KMS-11 (cell line): ENCODE measurements around the gene PRDM16.

Experiments
- H2AFZ ChIP-seq: fragments of 200-600 bp; sonication (generic); 2 replicates; pipeline ENCODE4 v1.6.1; 2016; ENCODE audit warnings: antibody characterized with exemption, mixed run types, low read depth
- H3K27ac ChIP-seq: fragments of 200-600 bp; sonication (generic); 2 replicates; pipeline ENCODE4 v1.6.1; 2016; ENCODE audit warnings: mild to moderate bottlenecking, mixed run types
- H3K27me3 ChIP-seq: fragments of 200-600 bp; sonication (generic); 2 replicates; pipeline ENCODE4 v1.6.1; 2017; ENCODE audit warnings: mild to moderate bottlenecking, low read depth, mixed run types, moderate library complexity; ENCODE audit not compliant: insufficient read depth
- H3K36me3 ChIP-seq: fragments of 200-600 bp; sonication (generic); 2 replicates; pipeline ENCODE4 v1.6.1; 2017; ENCODE audit warnings: mild to moderate bottlenecking, mixed run types; ENCODE audit not compliant: insufficient read depth
- H3K4me1 ChIP-seq: fragments of 200-600 bp; sonication (generic); 2 replicates; pipeline ENCODE4 v1.6.1; 2016; ENCODE audit warnings: mild to moderate bottlenecking, low read depth, mixed run types; ENCODE audit not compliant: poor library complexity, severe bottlenecking
- H3K4me2 ChIP-seq: fragments of 200-600 bp; sonication (generic); 2 replicates; pipeline ENCODE4 v1.7.0; 2016; ENCODE audit warnings: mild to moderate bottlenecking, mixed run types
- H3K4me3 ChIP-seq: fragments of 200-600 bp; sonication (generic); IDR thresholded peaks from 2 replicates; pipeline ENCODE4 v1.6.1; 2017; ENCODE audit warnings: low read depth, low read length, mixed read lengths; ENCODE audit not compliant: insufficient read depth
- H3K79me2 ChIP-seq: fragments of 200-600 bp; sonication (generic); 2 replicates; pipeline ENCODE4 v1.6.1; 2016; ENCODE audit warnings: low read depth, mixed run types; ENCODE audit not compliant: insufficient read depth
- H3K9ac ChIP-seq: fragments of 200-600 bp; sonication (generic); 2 replicates; pipeline ENCODE4 v1.6.1; 2016; ENCODE audit warnings: mild to moderate bottlenecking, mixed run types
- H4K20me1 ChIP-seq: fragments of 200-600 bp; sonication (generic); 2 replicates; pipeline ENCODE4 v1.6.1; 2016; ENCODE audit warnings: mild to moderate bottlenecking, mixed run types; ENCODE audit not compliant: insufficient read depth
- TF ChIP-seq, protein P1 (sequence below): fragments of 200-600 bp; sonication (generic); conservative IDR thresholded peaks from 2 replicates; pipeline ENCODE4 v1.6.1; 2017; ENCODE audit warnings: low read depth, mild to moderate bottlenecking, antibody characterized with exemption, low read length, moderate library complexity, mixed read lengths

PRDM16 gene

GRCh38 chr1:3463408-3463863 is 394.4 kb downstream of the PRDM16 start:
- Histone ChIP-seq H3K4me1 (no peaks in the 10 kb centered on the region), H3K36me3 (no peaks in the 10 kb centered on the region), H3K4me2 (no peak overlapping the region), H3K79me2 (no peaks in the 10 kb centered on the region), H4K20me1 (no peaks in the 10 kb centered on the region), H2AFZ (no peak overlapping the region), H3K27me3 (peaks cover 95% of the 10 kb centered on the region), H3K27ac (no peak overlapping the region), H3K4me3 (no peak overlapping the region), H3K9ac (no peak overlapping the region)
- TF ChIP-seq, protein P1, sequence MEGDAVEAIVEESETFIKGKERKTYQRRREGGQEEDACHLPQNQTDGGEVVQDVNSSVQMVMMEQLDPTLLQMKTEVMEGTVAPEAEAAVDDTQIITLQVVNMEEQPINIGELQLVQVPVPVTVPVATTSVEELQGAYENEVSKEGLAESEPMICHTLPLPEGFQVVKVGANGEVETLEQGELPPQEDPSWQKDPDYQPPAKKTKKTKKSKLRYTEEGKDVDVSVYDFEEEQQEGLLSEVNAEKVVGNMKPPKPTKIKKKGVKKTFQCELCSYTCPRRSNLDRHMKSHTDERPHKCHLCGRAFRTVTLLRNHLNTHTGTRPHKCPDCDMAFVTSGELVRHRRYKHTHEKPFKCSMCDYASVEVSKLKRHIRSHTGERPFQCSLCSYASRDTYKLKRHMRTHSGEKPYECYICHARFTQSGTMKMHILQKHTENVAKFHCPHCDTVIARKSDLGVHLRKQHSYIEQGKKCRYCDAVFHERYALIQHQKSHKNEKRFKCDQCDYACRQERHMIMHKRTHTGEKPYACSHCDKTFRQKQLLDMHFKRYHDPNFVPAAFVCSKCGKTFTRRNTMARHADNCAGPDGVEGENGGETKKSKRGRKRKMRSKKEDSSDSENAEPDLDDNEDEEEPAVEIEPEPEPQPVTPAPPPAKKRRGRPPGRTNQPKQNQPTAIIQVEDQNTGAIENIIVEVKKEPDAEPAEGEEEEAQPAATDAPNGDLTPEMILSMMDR = no peak

DNA sequence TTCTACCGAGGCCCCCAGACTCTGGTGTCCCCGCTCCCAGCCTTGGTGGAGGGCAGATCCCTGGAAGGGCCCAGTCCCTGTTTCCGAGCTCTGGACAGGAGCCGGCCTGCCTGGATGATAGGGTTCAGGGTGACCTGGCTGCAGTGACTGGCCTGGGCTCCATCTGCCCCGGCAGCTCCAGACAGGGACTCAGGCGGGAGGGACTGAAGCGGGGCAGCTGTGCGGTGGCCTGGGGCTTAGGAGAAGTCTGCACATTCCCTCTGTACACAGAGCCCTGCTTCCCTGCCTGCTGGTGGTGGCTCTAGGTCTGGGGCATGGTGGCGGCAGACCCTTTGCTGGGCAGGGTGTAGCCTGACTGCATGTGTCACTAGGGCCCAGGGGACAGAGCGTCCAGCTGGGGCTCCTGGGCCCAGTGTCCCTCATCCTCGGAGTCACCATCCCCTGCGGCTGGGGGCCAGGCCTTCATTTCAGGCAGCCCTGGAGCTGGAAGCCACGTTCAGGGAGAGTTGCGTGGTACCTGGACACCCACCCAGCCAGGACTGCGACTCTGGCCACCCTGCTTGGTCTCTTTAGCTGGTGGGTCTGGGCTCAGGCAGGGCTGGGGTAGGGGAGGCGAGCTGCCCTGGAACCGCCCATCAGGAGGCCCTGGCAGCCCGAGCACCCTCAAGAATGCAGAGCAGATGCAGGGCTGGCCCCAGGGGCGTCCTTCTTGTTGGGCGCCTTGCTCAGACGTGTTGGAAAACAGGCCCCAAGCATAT is 395.1 kb downstream of the PRDM16 start:
- Histone ChIP-seq H3K79me2 (no peaks in the 10 kb centered on the region), H3K4me1 (no peaks in the 10 kb centered on the region), H3K27me3 (peaks cover 95% of the 10 kb centered on the region), H2AFZ (no peak overlapping the region), H3K4me2 (no peak overlapping the region), H3K4me3 (no peak overlapping the region), H3K27ac (no peak overlapping the region), H4K20me1 (no peaks in the 10 kb centered on the region), H3K9ac (no peak overlapping the region), H3K36me3 (no peaks in the 10 kb centered on the region)
- TF ChIP-seq, protein P1 = no peak

- Histone ChIP-seq H4K20me1 (no peaks in the 10 kb centered on the region), H2AFZ (no peak overlapping the region), H3K79me2 (no peaks in the 10 kb centered on the region), H3K4me2 (no peak overlapping the region), H3K9ac (no peak overlapping the region), H3K27ac (no peak overlapping the region), H3K4me1 (no peaks in the 10 kb centered on the region), H3K36me3 (no peaks in the 10 kb centered on the region), H3K4me3 (no peak overlapping the region), H3K27me3 (peaks cover 93% of the 10 kb centered on the region)
- TF ChIP-seq, protein P1 = no peak
Measured at GRCh38 chr1:3464649-3465025, 395.6 kb downstream of the PRDM16 start.

- Histone ChIP-seq H3K4me3 (no peak overlapping the region), H3K36me3 (no peaks in the 10 kb centered on the region), H3K27ac (no peak overlapping the region), H2AFZ (no peak overlapping the region), H3K79me2 (no peaks in the 10 kb centered on the region), H3K9ac (no peak overlapping the region), H3K4me1 (no peaks in the 10 kb centered on the region), H4K20me1 (no peaks in the 10 kb centered on the region), H3K4me2 (no peak overlapping the region), H3K27me3 (peaks cover 88% of the 10 kb centered on the region)
- TF ChIP-seq, protein P1 = no peak
Measured at GRCh38 chr1:3465091-3465934, 396.3 kb downstream of the PRDM16 start.
